ENCODE results near the gene NOB1.

Gene NOB1

DNA sequence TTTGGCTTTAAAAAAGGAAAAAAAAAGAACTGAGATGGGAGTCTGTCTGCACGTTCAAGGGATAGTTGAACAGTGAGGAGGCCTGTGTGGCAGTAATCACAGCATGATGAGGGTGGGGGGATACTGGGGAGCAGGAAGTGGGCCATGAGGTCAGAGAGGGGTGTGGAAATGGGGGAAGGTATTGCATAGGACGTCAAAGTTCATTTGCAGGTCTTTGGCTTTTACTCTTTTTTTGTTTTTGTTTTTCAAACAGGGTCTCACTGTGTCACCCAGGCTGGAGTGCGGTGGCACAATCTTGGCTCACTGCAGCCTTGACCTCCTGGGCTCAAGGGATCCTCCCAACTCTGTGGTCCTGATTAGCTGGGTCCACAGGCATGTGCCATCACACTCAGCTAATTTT is 26.4 kb upstream of the NOB1 start:
- Histone ChIP-seq H3K79me2 (ENCODE audit: insufficient read depth, low read length) (peaks cover under 1% of the 10 kb centered on the region; the same call in 1 of the 2 replicates), H3K4me1 (ENCODE audit: insufficient read depth, low read length, severe bottlenecking) (no peaks in the 10 kb centered on the region), H3K4me2 (ENCODE audit: low read length) (no peak overlapping the region), H4K20me1 (ENCODE audit: insufficient read depth, low read length) (no peaks in the 10 kb centered on the region), H2AFZ (ENCODE audit: low read length) (no peak overlapping the region), H3K36me3 (ENCODE audit: insufficient read depth, low read length) (peaks cover 7% of the 10 kb centered on the region), H3K27me3 (ENCODE audit: insufficient read depth, low read length) (no peaks in the 10 kb centered on the region), H3K27ac (ENCODE audit: low read depth, low read length, poor library complexity, severe bottlenecking) (no peak overlapping the region), H3K9me2 (ENCODE audit: low read depth, low read length) (no peaks in the 10 kb centered on the region), H3K4me3 (ENCODE audit: low read depth, low read length, poor library complexity, severe bottlenecking) (no peak overlapping the region), H3K9ac (ENCODE audit: low read length) (no peak overlapping the region), H3K9me3 (ENCODE audit: low read length) (no peaks in the 10 kb centered on the region), H3F3A (ENCODE audit: insufficient read depth, low read length) (no peaks in the 10 kb centered on the region)
- no peak for TF ChIP-seq EZH2 (IDR thresholded peaks at IDR 0.05; ENCODE audit: borderline replicate concordance, low read length)
- TF ChIP-seq, protein P1, sequence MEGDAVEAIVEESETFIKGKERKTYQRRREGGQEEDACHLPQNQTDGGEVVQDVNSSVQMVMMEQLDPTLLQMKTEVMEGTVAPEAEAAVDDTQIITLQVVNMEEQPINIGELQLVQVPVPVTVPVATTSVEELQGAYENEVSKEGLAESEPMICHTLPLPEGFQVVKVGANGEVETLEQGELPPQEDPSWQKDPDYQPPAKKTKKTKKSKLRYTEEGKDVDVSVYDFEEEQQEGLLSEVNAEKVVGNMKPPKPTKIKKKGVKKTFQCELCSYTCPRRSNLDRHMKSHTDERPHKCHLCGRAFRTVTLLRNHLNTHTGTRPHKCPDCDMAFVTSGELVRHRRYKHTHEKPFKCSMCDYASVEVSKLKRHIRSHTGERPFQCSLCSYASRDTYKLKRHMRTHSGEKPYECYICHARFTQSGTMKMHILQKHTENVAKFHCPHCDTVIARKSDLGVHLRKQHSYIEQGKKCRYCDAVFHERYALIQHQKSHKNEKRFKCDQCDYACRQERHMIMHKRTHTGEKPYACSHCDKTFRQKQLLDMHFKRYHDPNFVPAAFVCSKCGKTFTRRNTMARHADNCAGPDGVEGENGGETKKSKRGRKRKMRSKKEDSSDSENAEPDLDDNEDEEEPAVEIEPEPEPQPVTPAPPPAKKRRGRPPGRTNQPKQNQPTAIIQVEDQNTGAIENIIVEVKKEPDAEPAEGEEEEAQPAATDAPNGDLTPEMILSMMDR (IDR thresholded peaks at IDR 0.05; ENCODE audit: low read length): no peak

DNA sequence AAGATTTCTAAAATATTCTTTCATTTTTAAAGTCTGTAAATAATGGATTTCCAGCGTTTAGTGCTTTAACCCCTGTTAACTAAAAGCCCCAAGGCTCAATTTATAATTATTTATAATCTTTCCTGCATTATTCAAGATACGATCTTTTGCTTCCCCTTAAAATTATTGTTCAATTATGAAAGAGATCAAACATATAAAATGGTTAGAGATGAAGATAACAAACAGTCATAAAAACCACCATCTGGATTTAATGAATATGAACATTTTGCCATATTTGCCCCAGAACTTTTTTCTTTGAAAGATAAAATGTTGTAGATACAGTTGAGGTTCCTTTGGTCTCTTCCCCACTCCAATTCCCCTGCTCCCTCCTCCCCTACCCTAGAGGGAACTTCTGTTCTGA is 25.0 kb upstream of the NOB1 start:
- peaks cover 4% of the 10 kb centered on the region; the same call in 1 of the 2 replicates for H3K79me2 ChIP-seq (ENCODE audit: insufficient read depth, low read length)
- H3F3A ChIP-seq (ENCODE audit: insufficient read depth, low read length): no peaks in the 10 kb centered on the region
- H4K20me1 ChIP-seq (ENCODE audit: insufficient read depth, low read length): no peaks in the 10 kb centered on the region
- no peak overlapping the region for H3K27ac ChIP-seq (ENCODE audit: low read depth, low read length, poor library complexity, severe bottlenecking)
- H3K27me3 ChIP-seq (ENCODE audit: insufficient read depth, low read length): no peaks in the 10 kb centered on the region
- no peaks in the 10 kb centered on the region for H3K4me1 ChIP-seq (ENCODE audit: insufficient read depth, low read length, severe bottlenecking)
- no peak overlapping the region for H2AFZ ChIP-seq (ENCODE audit: low read length)
- H3K4me3 ChIP-seq (ENCODE audit: low read depth, low read length, poor library complexity, severe bottlenecking): no peak overlapping the region
- no peak overlapping the region for H3K9ac ChIP-seq (ENCODE audit: low read length)
- no peak for TF ChIP-seq EZH2 (IDR thresholded peaks at IDR 0.05; ENCODE audit: borderline replicate concordance, low read length)
- TF ChIP-seq, protein P1 (IDR thresholded peaks at IDR 0.05; ENCODE audit: low read length): no peak
- peaks cover 17% of the 10 kb centered on the region for H3K36me3 ChIP-seq (ENCODE audit: insufficient read depth, low read length)
- no peak overlapping the region for H3K4me2 ChIP-seq (ENCODE audit: low read length)
- peaks cover 8% of the 10 kb centered on the region for H3K9me3 ChIP-seq (ENCODE audit: low read length)
- no peaks in the 10 kb centered on the region for H3K9me2 ChIP-seq (ENCODE audit: low read depth, low read length)

DNA sequence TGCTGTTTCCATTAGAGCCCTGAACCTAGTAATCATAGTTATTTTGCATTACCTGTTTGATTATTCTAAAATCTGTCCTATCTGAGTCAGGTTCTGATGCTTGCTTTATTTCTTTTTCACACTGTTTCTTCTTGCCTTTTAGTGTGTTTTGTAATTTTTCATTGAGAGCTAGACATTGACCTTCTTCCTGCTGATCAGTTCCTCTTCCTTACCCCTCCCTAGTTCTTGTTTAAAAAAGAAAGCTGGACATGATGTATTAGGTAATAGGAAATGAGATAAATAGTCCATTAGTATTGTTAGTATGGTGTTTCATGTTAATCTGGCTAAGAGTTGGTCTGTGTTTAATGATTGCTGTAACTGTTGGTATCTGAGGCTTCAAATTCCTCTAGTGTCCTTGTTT is 20.8 kb upstream of the NOB1 start:
- TF ChIP-seq EZH2 (IDR thresholded peaks at IDR 0.05; ENCODE audit: borderline replicate concordance, low read length): no peak
- TF ChIP-seq, protein P1 (IDR thresholded peaks at IDR 0.05; ENCODE audit: low read length): no peak
- Histone ChIP-seq H3K4me3 (ENCODE audit: low read depth, low read length, poor library complexity, severe bottlenecking) (no peak overlapping the region), H3K4me2 (ENCODE audit: low read length) (no peak overlapping the region), H3K9me2 (ENCODE audit: low read depth, low read length) (no peaks in the 10 kb centered on the region), H3K27ac (ENCODE audit: low read depth, low read length, poor library complexity, severe bottlenecking) (no peak overlapping the region), H4K20me1 (ENCODE audit: insufficient read depth, low read length) (no peaks in the 10 kb centered on the region), H2AFZ (ENCODE audit: low read length) (no peak overlapping the region), H3K79me2 (ENCODE audit: insufficient read depth, low read length) (peaks cover 21% of the 10 kb centered on the region), H3K27me3 (ENCODE audit: insufficient read depth, low read length) (no peaks in the 10 kb centered on the region), H3F3A (ENCODE audit: insufficient read depth, low read length) (no peaks in the 10 kb centered on the region), H3K9me3 (ENCODE audit: low read length) (peaks cover 8% of the 10 kb centered on the region), H3K9ac (ENCODE audit: low read length) (no peak overlapping the region), H3K4me1 (ENCODE audit: insufficient read depth, low read length, severe bottlenecking) (peaks cover 7% of the 10 kb centered on the region), H3K36me3 (ENCODE audit: insufficient read depth, low read length) (peaks cover 20% of the 10 kb centered on the region)

Data from OCI-LY1 (cell line).